Measurements from ENCODE around the gene BIRC7. TPM values are rescaled to one million over a fixed set of nuclear protein-coding genes. Genes with fewer than 3 reads are reported as not detected.

Gene BIRC7
- polyA plus RNA-seq (2013, experiment 1 of 2; ENCODE audit: insufficient read length): 0.17 TPM
- 0.27 TPM for polyA plus RNA-seq (2013, experiment 2 of 2; ENCODE audit: insufficient read length)

- no peak for DNase-seq
Measured at GRCh38 chr20:63235399-63235983, at the start of gene BIRC7. TSS of gene BIRC7 (plus strand) at chr20:63235905. CDS start at chr20:63236097, 192 bp downstream.

- DNase-seq: no peak
Measured at GRCh38 chr20:63186084-63186483, 49.6 kb upstream of the BIRC7 start.

- no peak for DNase-seq
Measured at GRCh38 chr20:63186528-63187316, 49.0 kb upstream of the BIRC7 start.

- DNase-seq: no peak
Measured at GRCh38 chr20:63187338-63188158, 48.2 kb upstream of the BIRC7 start.

- no peak for DNase-seq
Measured at GRCh38 chr20:63188159-63188442, 47.6 kb upstream of the BIRC7 start.

GRCh38 chr20:63188641-63189321, 46.9 kb upstream of the BIRC7 start:
- no peak for DNase-seq

- no peak for DNase-seq
Measured at GRCh38 chr20:63189322-63189642, 46.4 kb upstream of the BIRC7 start.

- DNase-seq: no peak
Measured at GRCh38 chr20:63189846-63190559, 45.7 kb upstream of the BIRC7 start.

GRCh38 chr20:63190828-63191227, 44.9 kb upstream of the BIRC7 start:
- no peak for DNase-seq

GRCh38 chr20:63191400-63191799, 44.3 kb upstream of the BIRC7 start:
- DNase-seq: no peak

- no peak for DNase-seq
Measured at GRCh38 chr20:63192721-63193120, 43.0 kb upstream of the BIRC7 start.

GRCh38 chr20:63194007-63194796, 41.5 kb upstream of the BIRC7 start:
- DNase-seq: no peak

- DNase-seq: no peak
Measured at GRCh38 chr20:63194797-63195173, 40.9 kb upstream of the BIRC7 start.

- no peak for DNase-seq
Measured at GRCh38 chr20:63196768-63197470, 38.8 kb upstream of the BIRC7 start.

- DNase-seq: no peak
Measured at GRCh38 chr20:63198606-63199005, 37.1 kb upstream of the BIRC7 start.

GRCh38 chr20:63202021-63202420, 33.7 kb upstream of the BIRC7 start:
- DNase-seq: no peak

GRCh38 chr20:63202811-63203526, 32.7 kb upstream of the BIRC7 start:
- DNase-seq: no peak

- no peak for DNase-seq
Measured at GRCh38 chr20:63204362-63204761, 31.3 kb upstream of the BIRC7 start.

- DNase-seq: no peak
Measured at GRCh38 chr20:63205896-63206295, 29.8 kb upstream of the BIRC7 start.

- no peak for DNase-seq
Measured at GRCh38 chr20:63206878-63207277, 28.8 kb upstream of the BIRC7 start.
